K562 (cell line): Measurements from ENCODE around the gene ADAP1. TPM values are rescaled to one million over a fixed set of nuclear protein-coding genes. Genes with fewer than 3 reads are reported as not detected.

ENCODE experiments used
- ADNP ChIP-seq: fragments of 200-800 bp; sonication (Bioruptor generic); IDR thresholded peaks from 2 replicates; pipeline ENCODE4 v1.6.1; 2016; ENCODE audit warnings: missing genetic modification characterization, missing compliant biosample characterization
- ATF3 ChIP-seq, 2 experiments: fragments of 450-650 bp in 1 of 2; sonication (generic) in 1 of 2; formaldehyde crosslinking in 1 of 2; IDR thresholded peaks in 1 of 2; conservative IDR thresholded peaks in 1 of 2; 2 replicates each; pipeline versions ENCODE4 v1.6.1 to v1.8.1; 2016 to 2023; ENCODE audit warnings: mild to moderate bottlenecking in 2 of 2, moderate library complexity in 2 of 2, inconsistent platforms in 1 of 2, missing genetic modification reagents in 1 of 2
- CBX1 ChIP-seq: sonication (generic); IDR thresholded peaks from 2 replicates; pipeline ENCODE4 v1.6.1; 2016; ENCODE audit warnings: antibody characterized with exemption, low read depth, mild to moderate bottlenecking
- E2F6 ChIP-seq, 2 experiments: IDR thresholded peaks; 2 replicates each; pipeline ENCODE4 v1.6.1; 2011; ENCODE audit warnings: borderline replicate concordance in 1 of 2, control low read depth in 1 of 2, low read depth in 1 of 2, low read length in 1 of 2, mild to moderate bottlenecking in 1 of 2, mixed read lengths in 1 of 2, moderate library complexity in 1 of 2; ENCODE audit not compliant: insufficient read depth in 1 of 2, insufficient read length in 1 of 2, poor library complexity in 1 of 2, severe bottlenecking in 1 of 2; ENCODE audit errors: extremely low read depth in 1 of 2
- FOXM1 ChIP-seq, 2 experiments: fragments of 450-650 bp in 1 of 2; sonication (generic) in 1 of 2; formaldehyde crosslinking in 1 of 2; IDR thresholded peaks; 2 replicates each; pipeline versions ENCODE4 v1.6.1 to v1.9.0; 2017 to 2022; ENCODE audit warnings: low read depth in 2 of 2, mild to moderate bottlenecking in 2 of 2, missing genetic modification reagents in 1 of 2, moderate library complexity in 1 of 2
- KLF16 ChIP-seq: IDR thresholded peaks from 2 replicates; pipeline ENCODE4 v1.6.1; 2016; ENCODE audit warnings: antibody characterized with exemption
- KLF6 ChIP-seq: fragments of 250-450 bp; sonication (Bioruptor Pico); IDR thresholded peaks from 2 replicates; pipeline ENCODE4 v1.4.0; 2020; ENCODE audit warnings: mild to moderate bottlenecking, moderate library complexity, borderline replicate concordance
- L3MBTL2 ChIP-seq: fragments of 450-650 bp; IDR thresholded peaks from 2 replicates; pipeline ENCODE4 v1.6.1; 2016; ENCODE audit warnings: mild to moderate bottlenecking, moderate library complexity
- MEF2D ChIP-seq: conservative IDR thresholded peaks from 2 replicates; pipeline ENCODE4 v1.6.1; 2016; ENCODE audit warnings: low read depth, missing genetic modification characterization, missing compliant biosample characterization
- MTA3 ChIP-seq: fragments of 450-650 bp; formaldehyde crosslinking; IDR thresholded peaks from 2 replicates; pipeline ENCODE4 v1.6.1; 2017; ENCODE audit warnings: mild to moderate bottlenecking, borderline replicate concordance
- POLR2G ChIP-seq: fragments of 200-400 bp; formaldehyde crosslinking; IDR thresholded peaks from 2 replicates; pipeline ENCODE4 v1.6.1; 2017; ENCODE audit warnings: low read depth, mild to moderate bottlenecking, antibody characterized with exemption, low read length, moderate library complexity
- PREB ChIP-seq: sonication (generic); formaldehyde crosslinking; IDR thresholded peaks from 2 replicates; pipeline ENCODE4 v1.8.1; 2023; ENCODE audit warnings: mild to moderate bottlenecking, missing genetic modification reagents
- STAT6 ChIP-seq: sonication (generic); formaldehyde crosslinking; IDR thresholded peaks from 2 replicates; pipeline ENCODE4 v1.8.1; 2023; ENCODE audit warnings: mild to moderate bottlenecking, missing genetic modification reagents
- TOE1 ChIP-seq, 2 experiments: fragments of 450-650 bp in 1 of 2; sonication (generic) in 1 of 2; formaldehyde crosslinking in 1 of 2; IDR thresholded peaks; 2 replicates each; pipeline versions ENCODE4 v1.7.1 to v1.8.0; 2016 to 2022; ENCODE audit warnings: borderline replicate concordance in 2 of 2, mild to moderate bottlenecking in 2 of 2, antibody characterized with exemption in 1 of 2, inconsistent platforms in 1 of 2, low read depth in 1 of 2, missing genetic modification reagents in 1 of 2, moderate library complexity in 1 of 2
- ZBTB43 ChIP-seq: sonication (generic); formaldehyde crosslinking; IDR thresholded peaks from 2 replicates; pipeline ENCODE4 v1.8.0; 2023; ENCODE audit warnings: mild to moderate bottlenecking, missing genetic modification reagents
- ZNF140 ChIP-seq: fragments of 250-450 bp; sonication (Bioruptor Pico); IDR thresholded peaks from 2 replicates; pipeline ENCODE4 v1.8.0; 2021; ENCODE audit warnings: moderate library complexity, mild to moderate bottlenecking, inconsistent platforms
- ZNF24 ChIP-seq: fragments of 450-650 bp; IDR thresholded peaks from 2 replicates; pipeline ENCODE4 v1.6.1; 2016
- polyA plus RNA-seq, 8 experiments: library from polyadenylated mRNA; depleted of rRNA in 4 of 8; stranded (reverse) in 5 of 8; unstranded in 3 of 8; fragments of >200 nt; fragmentation: Nextera tagmentation in 2 of 8; fragmentation: Illumina TruSeq in 1 of 8; extraction: Ambion mirVana in 2 of 8; extraction: Trizol in 1 of 8; gene quantifications; 2 replicates each; pipeline versions ENCODE4 v1.2.1 to v1.2.3, GENCODE V29; 2011 to 2014; ENCODE audit warnings: inconsistent platforms in 1 of 8, missing spikeins in 1 of 8
- total RNA-seq, 7 experiments: library from RNA; depleted of rRNA in 6 of 7; stranded (reverse); fragments of >200 nt in 6 of 7; fragmentation: Illumina TruSeq in 2 of 7; extraction: Trizol in 2 of 7; gene quantifications; 2 replicates each; pipeline versions ENCODE4 v1.2.1 to v1.2.3, GENCODE V29; 2011 to 2021; ENCODE audit warnings: low replicate concordance in 1 of 7

The ADAP1 gene
- total and polyA plus RNA-seq, 9 of the 15 experiments (the other 6 are each of a cell fraction or from before 2014, with no cell fraction given) = 0.27 to 1.4 (median 0.52) TPM; not detected in 3

GRCh38 chr7:876077-876971 is 78.2 kb downstream of the ADAP1 start, which contains the start of gene GET4 (continued):
- TF ChIP-seq FOXM1 (IDR thresholded peaks at IDR 0.05; ENCODE audit: low read depth) (no peak), FOXM1 (CRISPR knock-in tag; IDR thresholded peaks at IDR 0.05; ENCODE audit: low read depth) (peak; percentile 98), ZNF24 (peak; percentile 76), ZBTB43 (CRISPR knock-in tag) (no peak), TOE1 (IDR thresholded peaks at IDR 0.05; ENCODE audit: borderline replicate concordance) (peak; percentile 94), TOE1 (CRISPR knock-in tag; IDR thresholded peaks at IDR 0.05; ENCODE audit: borderline replicate concordance, low read depth) (peak; percentile 95), ATF3 (IDR thresholded peaks at IDR 0.05) (no peak), ATF3 (CRISPR knock-in tag; conservative IDR thresholded peaks at IDR 0.05) (peak; percentile 89), KLF6 (peak; percentile 75; the same call in 1 of the 2 replicates), E2F6 (IDR thresholded peaks at IDR 0.05; ENCODE audit: borderline replicate concordance in 1 of 2, extremely low read depth in 1 of 2, insufficient read depth in 1 of 2, insufficient read length in 1 of 2, low read depth in 1 of 2, low read length in 1 of 2, poor library complexity in 1 of 2, severe bottlenecking in 1 of 2) (peak; percentile 97 to 99), PREB (CRISPR knock-in tag) (peak; percentile 94; the same call in 1 of the 2 replicates), MEF2D (tag) (no peak), STAT6 (CRISPR knock-in tag) (peak; percentile 98), MTA3 (peak; percentile 100), ADNP (tag) (no peak), POLR2G (peak; percentile 89), L3MBTL2 (peak; percentile 82), KLF16 (peak; percentile 88), CBX1 (peak; percentile 99), ZNF140 (CRISPR knock-in tag) (no peak)
